GDM1 (cell line): ENCODE measurements around the gene YIPF1.
"Not testable (repeated sequence)": the region's sequence is repeated elsewhere in the genome, so short reads cannot be mapped to it uniquely, and the experiment has no call there.

Experiments used
- DNase-seq: peaks from one replicate; lab custom pipeline; 2025; lab: John Stamatoyannopoulos, UW

YIPF1 gene

DNA sequence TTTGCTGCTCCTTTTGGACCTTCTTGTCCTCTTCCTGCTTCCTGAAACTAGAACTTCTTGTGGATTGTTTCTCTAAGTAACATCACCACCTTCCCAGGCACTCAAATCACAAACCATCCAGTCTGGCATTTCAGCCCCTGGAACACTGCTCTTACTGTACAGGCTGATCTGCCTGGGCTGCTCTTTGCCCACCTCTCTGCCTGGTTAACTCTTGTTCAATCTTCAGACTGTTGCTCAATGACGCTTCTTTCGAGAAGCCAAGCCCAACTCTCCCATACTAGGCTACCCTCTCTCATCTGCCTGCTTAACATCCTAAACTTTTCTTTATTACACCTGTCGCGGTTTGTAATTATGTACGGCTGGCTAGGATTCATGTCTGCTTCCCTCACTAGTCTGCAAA, 5.0 kb upstream of the YIPF1 start:
- DNase-seq: no peak

DNA sequence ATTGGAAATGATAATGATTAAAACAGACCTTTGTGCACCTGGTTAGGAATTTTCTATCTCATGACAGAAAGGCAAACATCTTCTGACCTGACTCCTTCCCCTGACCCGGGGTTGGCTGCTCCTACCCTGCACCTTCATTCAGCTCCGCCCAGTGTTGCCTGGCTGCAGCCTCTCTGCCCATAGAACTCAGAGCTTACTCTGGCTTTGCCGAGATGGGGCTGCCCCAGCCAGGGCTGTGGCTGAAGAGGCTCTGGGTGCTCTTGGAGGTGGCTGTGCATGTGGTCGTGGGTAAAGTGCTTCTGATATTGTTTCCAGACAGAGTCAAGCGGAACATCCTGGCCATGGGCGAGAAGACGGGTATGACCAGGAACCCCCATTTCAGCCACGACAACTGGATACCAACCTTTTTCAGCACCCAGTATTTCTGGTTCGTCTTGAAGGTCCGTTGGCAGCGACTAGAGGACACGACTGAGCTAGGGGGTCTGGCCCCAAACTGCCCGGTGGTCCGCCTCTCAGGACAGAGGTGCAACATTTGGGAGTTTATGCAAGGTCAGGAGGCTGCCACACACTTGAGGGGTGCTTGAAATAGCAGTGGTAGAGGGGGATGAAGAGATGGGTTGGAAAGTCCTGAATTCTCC, 4.5 kb upstream of the YIPF1 start, which contains the start of gene DIO1:
Gene DIO1, plus strand, starts transcription at position 189 of the 638 bp plus-strand sequence. Its CDS starts 24 bp downstream, at position 213.
- DNase-seq: no peak

DNA sequence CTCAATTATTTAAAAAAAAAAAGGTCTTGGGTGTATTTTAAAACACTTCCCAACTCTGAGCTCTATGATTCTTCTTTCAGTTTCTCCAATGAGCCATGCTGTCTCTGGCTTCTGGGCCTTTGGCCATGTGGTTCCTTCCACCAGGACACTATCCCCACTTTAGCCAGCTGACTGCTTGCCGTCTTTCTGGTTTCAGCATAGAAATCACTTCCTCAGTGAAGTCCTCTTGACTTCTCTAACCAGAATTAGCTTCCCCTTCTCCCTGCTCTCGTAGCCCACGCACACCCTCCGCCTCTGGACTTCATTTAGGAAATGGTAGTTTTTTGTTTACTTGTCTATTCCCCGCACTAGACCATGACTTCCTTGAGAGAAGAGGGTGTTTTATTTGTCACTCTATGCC, 3.3 kb upstream of the YIPF1 start:
- DNase-seq: peak; percentile 41

DNA sequence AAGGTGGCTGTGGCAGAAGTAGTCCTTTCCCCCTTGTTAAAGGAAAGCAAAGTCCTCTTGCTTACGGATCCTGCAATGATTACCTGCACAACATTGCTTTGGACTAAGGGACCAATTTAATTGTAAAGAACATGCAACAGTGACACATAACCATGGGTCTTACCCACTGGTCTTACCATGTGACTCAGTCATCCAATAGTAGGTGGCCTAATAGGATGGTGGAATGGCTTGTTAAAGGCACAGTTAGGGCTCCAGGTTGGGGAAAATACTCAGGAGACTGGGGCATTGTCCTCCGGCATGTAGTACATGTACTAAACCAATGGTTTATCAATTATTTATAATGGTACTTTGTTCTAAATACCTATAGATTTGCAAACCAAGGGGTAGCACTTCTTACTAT, 2.1 kb upstream of the YIPF1 start:
- DNase-seq: no peak

DNA sequence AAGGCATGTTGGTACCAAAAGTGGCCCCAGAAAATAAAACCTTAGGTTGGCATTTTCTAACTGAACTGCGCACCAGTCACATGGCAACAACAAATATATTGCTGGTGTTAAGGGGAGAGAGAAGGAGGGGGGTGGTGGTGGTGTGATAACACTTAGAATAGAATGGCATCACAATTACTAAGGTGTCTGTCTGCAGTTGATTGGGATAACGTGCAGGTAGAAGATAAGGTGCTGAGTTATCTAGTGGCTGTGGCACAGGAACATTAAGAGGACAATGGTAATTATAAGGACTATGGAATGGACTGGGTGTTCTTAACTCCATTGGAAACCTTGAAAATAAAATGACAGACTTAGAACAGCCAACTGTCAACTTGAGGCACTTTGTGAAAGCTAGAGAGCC, 1.4 kb upstream of the YIPF1 start:
- DNase-seq: no peak

DNA sequence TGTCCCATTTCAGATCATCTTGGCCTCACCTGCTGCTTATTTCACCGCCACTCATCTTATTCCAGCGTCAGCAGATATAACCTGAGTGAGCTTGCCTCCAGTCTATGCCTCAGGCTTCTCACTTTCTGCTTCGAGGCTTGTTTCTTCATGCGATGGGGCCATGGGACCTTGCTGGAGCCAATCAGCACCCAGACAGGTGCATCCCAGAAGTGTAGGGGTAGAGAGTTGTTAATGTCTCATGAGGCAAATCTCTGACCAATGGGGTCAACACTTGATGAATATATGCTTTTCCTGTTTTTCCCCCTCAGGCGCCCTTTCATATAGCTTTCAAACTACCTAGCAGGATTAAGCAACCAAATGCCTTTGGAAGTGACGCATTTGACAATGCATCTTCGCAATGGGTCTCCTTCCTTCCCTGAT, 935 bp upstream of the YIPF1 start:
- DNase-seq: no peak

DNA sequence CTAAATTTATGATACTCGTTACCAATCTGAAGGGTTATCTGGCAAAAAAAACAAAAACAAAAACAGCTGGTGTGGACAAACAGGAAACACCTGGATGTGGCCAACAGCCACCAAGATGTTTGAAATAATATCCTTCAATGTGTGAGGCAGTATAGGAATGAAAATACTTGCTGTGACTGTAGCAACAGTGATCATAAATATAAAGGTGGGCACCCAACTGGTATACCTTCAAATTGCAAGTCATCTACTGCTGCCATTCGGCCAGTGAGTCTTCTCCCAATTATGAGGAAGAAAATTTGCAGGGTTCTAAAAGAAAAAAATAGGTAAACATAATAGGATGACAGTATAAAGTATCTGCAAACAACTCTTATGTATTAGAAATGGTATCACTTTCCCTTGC, 916 bp downstream of the YIPF1 start:
- DNase-seq: no peak

GRCh38 chr1:53883600-53883999, 6.0 kb downstream of the YIPF1 start:
- DNase-seq: not testable (repeated sequence)

DNA sequence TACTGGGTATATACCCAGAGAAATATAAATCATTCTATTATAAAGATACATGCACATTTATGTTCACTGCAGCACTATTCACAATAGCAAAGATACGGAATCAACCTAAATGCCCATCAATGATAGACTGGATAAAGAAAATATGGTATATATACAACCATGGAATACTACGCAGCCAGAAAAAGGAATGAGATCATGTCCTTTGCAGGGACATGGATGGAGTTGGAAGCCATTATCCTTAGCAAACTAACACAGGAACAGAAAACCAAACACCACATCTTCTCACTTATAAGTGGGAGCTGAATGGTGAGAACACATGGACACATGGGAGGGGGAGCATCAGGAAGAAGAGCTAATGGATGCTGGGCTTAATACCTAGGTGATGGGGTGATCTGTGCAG, 7.7 kb downstream of the YIPF1 start:
- DNase-seq: not testable (repeated sequence)

GRCh38 chr1:53878492-53879105, 11.0 kb downstream of the YIPF1 start:
- peak; percentile 25 for DNase-seq

GRCh38 chr1:53875150-53875549, 14.4 kb downstream of the YIPF1 start:
- DNase-seq: not testable (repeated sequence)

DNA sequence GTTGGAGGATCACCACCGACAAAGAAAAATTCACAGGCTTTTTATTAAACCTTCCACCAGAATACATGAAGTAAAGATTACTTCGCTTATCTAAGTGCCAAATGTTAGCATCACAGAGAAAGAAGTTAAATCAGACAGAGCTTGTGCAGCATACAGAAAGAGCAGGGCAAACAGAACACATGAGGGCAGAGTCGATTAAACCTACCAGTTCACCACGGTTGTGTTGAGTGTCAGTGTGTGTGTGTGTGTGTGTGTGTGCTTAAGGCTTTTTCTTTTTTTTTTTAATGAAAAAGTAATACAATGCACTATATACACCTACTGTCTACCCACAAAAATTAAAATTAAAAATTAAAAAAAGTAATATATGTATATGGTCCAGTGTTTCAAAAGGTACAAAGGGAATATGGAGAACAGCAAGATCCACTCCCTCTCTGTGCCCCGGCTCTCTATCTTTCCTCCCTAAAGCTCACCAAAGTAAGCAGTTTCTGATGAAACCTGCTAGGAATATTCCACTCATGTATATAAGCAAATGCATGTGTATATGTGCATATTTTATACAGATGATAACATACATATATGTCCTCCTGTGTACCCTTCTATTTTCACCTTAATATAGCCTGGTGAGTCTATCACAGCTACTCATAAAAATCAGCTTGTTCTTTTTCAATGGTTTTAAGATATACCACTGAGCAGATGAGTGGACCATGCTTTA, 17.7 kb downstream of the YIPF1 start:
- DNase-seq: no peak

DNA sequence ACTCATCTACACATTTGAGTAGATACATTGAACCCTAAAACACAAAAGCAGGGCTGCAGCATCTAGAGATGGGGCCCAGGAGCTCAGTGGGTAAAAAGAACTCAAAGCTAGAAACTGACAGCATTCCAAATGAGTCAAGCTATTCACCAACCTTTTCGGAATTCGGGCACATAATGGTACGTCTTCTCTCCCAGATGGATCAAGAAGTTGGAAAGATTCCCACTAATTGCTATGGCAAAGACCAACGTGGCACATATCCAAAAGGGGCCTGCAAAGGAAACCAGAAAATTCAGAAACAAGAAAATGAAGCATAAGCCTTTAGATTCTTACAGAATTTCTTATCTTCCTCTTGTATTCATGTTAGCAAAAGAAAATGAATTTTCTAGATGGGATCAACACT, 18.4 kb downstream of the YIPF1 start:
- DNase-seq: no peak

- peak; percentile 52 for DNase-seq
Measured at GRCh38 chr1:53869454-53870117, 20.0 kb downstream of the YIPF1 start.

- no peak for DNase-seq
Measured at GRCh38 chr1:53868565-53868964, 21.0 kb downstream of the YIPF1 start.

- DNase-seq: no peak
Measured at GRCh38 chr1:53862507-53862906, 27.1 kb downstream of the YIPF1 start.

- peak; percentile 28 for DNase-seq
Measured at GRCh38 chr1:53860967-53861411, 28.6 kb downstream of the YIPF1 start.

- DNase-seq: no peak
Measured at GRCh38 chr1:53851571-53852285, 37.9 kb downstream of the YIPF1 start.

DNA sequence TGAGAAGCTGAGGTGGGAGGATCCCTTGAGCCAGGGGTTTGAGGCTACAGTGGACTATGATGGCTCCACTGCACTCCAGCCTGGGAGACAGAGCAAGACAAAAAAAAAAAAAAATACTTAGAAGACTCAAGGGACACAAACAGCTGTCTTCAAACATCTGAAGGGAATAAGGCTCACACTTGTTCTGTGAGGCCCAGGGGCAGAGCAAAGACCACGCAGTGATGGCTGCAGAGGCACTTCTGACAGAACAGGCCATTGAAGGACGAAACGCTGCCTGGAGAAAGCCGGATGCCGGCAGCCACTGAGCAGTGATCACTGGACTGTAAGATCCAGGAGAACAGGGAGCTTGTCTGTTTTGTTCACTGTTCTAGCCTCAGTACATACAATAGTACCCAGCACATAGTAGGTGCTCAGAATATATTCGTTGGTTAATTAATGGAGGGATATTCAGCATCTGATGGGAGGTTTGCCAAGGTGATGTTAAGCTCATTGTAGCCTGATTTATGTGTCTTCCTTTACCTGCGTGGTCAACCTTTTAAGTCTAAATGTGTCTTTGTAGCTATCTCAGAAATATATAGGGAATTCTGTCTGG, 39.4 kb downstream of the YIPF1 start:
- no peak for DNase-seq

DNA sequence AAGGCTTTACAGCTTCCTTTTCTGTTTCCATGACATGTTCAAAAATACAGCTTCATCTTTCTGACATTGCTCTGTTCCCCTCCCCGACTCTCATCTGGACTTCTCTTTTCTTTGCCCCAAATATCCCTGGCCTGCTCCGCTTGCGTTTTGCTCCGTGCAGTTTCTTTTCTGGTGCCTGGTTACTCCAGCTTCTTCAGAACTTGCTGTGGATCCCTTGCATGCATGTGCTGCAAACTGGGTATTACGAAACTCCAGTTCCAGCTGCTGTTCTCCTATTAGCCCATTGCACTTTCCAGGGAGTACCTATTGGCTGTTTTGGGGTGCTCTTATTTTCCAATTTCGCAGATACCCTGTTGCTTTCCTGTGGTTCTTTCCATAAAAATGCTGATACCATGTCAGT, 41.6 kb downstream of the YIPF1 start:
- no peak for DNase-seq

GRCh38 chr1:53842347-53842746, 47.2 kb downstream of the YIPF1 start:
- no peak for DNase-seq

GRCh38 chr1:53838654-53838974, 51.0 kb downstream of the YIPF1 start:
- no peak for DNase-seq
